ENCODE data around the gene ERC2. TPM values are rescaled to one million over a fixed set of nuclear protein-coding genes. Genes with fewer than 3 reads are reported as not detected.
A peak's percentile ranks its signal among the peaks of the same experiment; 100 is the strongest.

The ERC2 gene
- polyA plus RNA-seq, 3 donors = not detected

DNA sequence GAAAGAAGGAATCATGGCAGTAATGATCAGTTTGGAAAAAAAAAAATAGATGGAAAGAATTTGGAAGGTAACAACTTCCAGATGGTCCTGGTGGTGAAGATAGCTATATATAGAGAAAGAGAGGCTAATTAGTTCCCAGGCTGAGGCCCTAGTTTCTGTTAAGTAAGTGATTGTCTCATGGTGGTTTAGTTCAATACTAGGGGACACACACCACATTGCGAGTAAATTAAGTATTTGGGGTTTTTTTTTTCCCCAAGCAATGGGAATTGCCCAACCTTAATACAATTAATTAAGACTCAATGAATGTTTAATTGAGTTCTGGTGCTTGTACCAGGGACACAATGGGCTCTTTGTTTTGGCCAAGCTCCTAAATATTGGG lies 837.4 kb downstream of the ERC2 start:
- no peaks in the 10 kb centered on the region for H3K27me3 ChIP-seq (ENCODE audit: control insufficient read depth in 2 of 2, insufficient read depth in 2 of 2, low read length in 2 of 2)
- H3K36me3 ChIP-seq (replicated peaks in 1 of 2; ENCODE audit: control insufficient read depth in 1 of 2, insufficient read depth in 2 of 2, low read length in 2 of 2) = no peaks in the 10 kb centered on the region
- TF ChIP-seq, protein P1, sequence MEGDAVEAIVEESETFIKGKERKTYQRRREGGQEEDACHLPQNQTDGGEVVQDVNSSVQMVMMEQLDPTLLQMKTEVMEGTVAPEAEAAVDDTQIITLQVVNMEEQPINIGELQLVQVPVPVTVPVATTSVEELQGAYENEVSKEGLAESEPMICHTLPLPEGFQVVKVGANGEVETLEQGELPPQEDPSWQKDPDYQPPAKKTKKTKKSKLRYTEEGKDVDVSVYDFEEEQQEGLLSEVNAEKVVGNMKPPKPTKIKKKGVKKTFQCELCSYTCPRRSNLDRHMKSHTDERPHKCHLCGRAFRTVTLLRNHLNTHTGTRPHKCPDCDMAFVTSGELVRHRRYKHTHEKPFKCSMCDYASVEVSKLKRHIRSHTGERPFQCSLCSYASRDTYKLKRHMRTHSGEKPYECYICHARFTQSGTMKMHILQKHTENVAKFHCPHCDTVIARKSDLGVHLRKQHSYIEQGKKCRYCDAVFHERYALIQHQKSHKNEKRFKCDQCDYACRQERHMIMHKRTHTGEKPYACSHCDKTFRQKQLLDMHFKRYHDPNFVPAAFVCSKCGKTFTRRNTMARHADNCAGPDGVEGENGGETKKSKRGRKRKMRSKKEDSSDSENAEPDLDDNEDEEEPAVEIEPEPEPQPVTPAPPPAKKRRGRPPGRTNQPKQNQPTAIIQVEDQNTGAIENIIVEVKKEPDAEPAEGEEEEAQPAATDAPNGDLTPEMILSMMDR (IDR thresholded peaks at IDR 0.05) = no peak
- H3K9ac ChIP-seq (ENCODE audit: insufficient read depth, low read length, poor library complexity, severe bottlenecking) = no peak overlapping the region
- H3K4me3 ChIP-seq (replicated peaks in 1 of 3; ENCODE audit: low read depth in 2 of 3, low read length in 3 of 3) = no peak overlapping the region
- Mint-ChIP-seq H3K9me3 (no peaks in the 10 kb centered on the region), H3K4me3 (no peak overlapping the region), H3K4me1 (peaks cover 28% of the 10 kb centered on the region), H3K36me3 (peaks cover 0 to 3% of the 10 kb centered on the region in 2 donors), H3K27ac (no peak overlapping the region), H3K27me3 (ENCODE audit: low read depth in 3 of 3) (peaks cover 1 to 5% (median 5%) of the 10 kb centered on the region in 3 donors)
- H3K27ac ChIP-seq (ENCODE audit: low read depth in 1 of 2, low read length in 2 of 2) = no peak overlapping the region
- no peaks in the 10 kb centered on the region for H3K9me3 ChIP-seq (replicated peaks in 1 of 2; ENCODE audit: control insufficient read depth in 1 of 2, insufficient read depth in 1 of 2, low read length in 2 of 2)
- WGBS (ENCODE audit: insufficient coverage) = no CpG with 5 or more reads among the region's 1 CpG
- H3K79me2 ChIP-seq (ENCODE audit: insufficient read depth, low read length) = no peaks in the 10 kb centered on the region
- no peak overlapping the region for H2AFZ ChIP-seq (ENCODE audit: insufficient read depth, low read depth, low read length, poor library complexity, severe bottlenecking)
- H3K4me2 ChIP-seq (replicated peaks; ENCODE audit: extremely low read depth, low read length, poor library complexity, severe bottlenecking) = no peak overlapping the region
- no peaks in the 10 kb centered on the region for H4K20me1 ChIP-seq (ENCODE audit: insufficient read depth, low read length)
- H3K4me1 ChIP-seq (ENCODE audit: control insufficient read depth in 1 of 2, insufficient read depth in 2 of 2, low read length in 2 of 2) = peaks cover 32 to 33% of the 10 kb centered on the region in 2 donors
- no peak for DNase-seq
- intact Hi-C loops (cut with micrococcal nuclease) = no loop called here

DNA sequence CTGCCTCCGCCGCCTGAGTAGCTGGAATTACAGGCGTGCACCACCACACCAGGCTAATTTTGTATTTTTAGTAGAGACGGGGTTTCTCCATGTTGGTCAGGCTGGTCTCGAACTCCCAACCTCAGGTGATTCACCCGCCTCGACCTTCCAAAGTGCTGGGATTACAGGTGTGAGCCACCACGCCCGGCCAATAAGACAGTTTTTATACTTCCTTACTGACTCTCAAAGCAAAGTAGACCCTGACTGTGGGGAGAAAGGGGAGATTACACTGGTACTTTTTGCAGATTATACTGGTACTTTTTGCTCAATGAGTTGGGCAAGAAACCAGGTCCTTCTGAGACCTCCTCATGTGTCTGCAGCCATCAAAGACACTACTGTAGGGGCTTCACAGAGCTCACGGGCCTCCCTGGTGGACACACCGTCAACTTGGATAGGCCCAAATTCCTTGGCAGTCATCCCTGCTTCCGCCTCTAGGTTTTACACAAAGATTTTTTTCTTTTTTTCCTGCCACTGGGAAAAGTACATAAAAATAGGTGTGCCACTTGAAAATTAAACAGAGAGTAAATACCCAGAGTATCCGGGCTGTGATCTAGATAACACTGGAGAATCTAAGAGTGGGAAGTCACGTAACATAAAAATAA lies 837.9 kb downstream of the ERC2 start:
- no peaks in the 10 kb centered on the region for H3K9me3 Mint-ChIP-seq
- Histone ChIP-seq H3K27ac (ENCODE audit: low read depth in 1 of 2, low read length in 2 of 2) (no peak overlapping the region), H3K4me2 (replicated peaks; ENCODE audit: extremely low read depth, low read length, poor library complexity, severe bottlenecking) (no peak overlapping the region), H4K20me1 (ENCODE audit: insufficient read depth, low read length) (no peaks in the 10 kb centered on the region), H2AFZ (ENCODE audit: insufficient read depth, low read depth, low read length, poor library complexity, severe bottlenecking) (no peak overlapping the region), H3K4me1 (ENCODE audit: control insufficient read depth in 1 of 2, insufficient read depth in 2 of 2, low read length in 2 of 2) (peaks cover 37 to 39% of the 10 kb centered on the region in 2 donors), H3K9ac (ENCODE audit: insufficient read depth, low read length, poor library complexity, severe bottlenecking) (no peak overlapping the region), H3K27me3 (ENCODE audit: control insufficient read depth in 2 of 2, insufficient read depth in 2 of 2, low read length in 2 of 2) (no peaks in the 10 kb centered on the region), H3K4me3 (replicated peaks in 1 of 3; ENCODE audit: low read depth in 2 of 3, low read length in 3 of 3) (no peak overlapping the region), H3K79me2 (ENCODE audit: insufficient read depth, low read length) (no peaks in the 10 kb centered on the region), H3K36me3 (replicated peaks in 1 of 2; ENCODE audit: control insufficient read depth in 1 of 2, insufficient read depth in 2 of 2, low read length in 2 of 2) (no peaks in the 10 kb centered on the region), H3K9me3 (replicated peaks in 1 of 2; ENCODE audit: control insufficient read depth in 1 of 2, insufficient read depth in 1 of 2, low read length in 2 of 2) (no peaks in the 10 kb centered on the region)
- TF ChIP-seq, protein P1 (IDR thresholded peaks at IDR 0.05) = no peak
- H3K27ac Mint-ChIP-seq = peak overlapping the region in 1 of 7 donors; percentile 27
- H3K27me3 Mint-ChIP-seq (ENCODE audit: low read depth in 3 of 3) = peaks cover 1 to 5% (median 5%) of the 10 kb centered on the region in 3 donors
- intact Hi-C loops (cut with micrococcal nuclease) = no loop called here
- H3K4me1 Mint-ChIP-seq = peaks cover 34% of the 10 kb centered on the region
- no peak for DNase-seq
- H3K4me3 Mint-ChIP-seq = no peak overlapping the region
- WGBS (ENCODE audit: insufficient coverage) = 95% methylated on average over 9 of the region's 14 CpGs
- peaks cover 0 to 3% of the 10 kb centered on the region in 2 donors for H3K36me3 Mint-ChIP-seq

Data from CD14-positive monocyte (primary cell).